HCT116 (cell line): ENCODE results near the gene UPF3A. TPM values are rescaled to one million over a fixed set of nuclear protein-coding genes. Genes with fewer than 3 reads are reported as not detected.
A peak's percentile ranks its signal among the peaks of the same experiment; 100 is the strongest.

Experiments
- ATAC-seq: fragments of 200-7000 bp; cut with Tn5 transposase; 2 replicates; pipeline ENCODE4 v1.9.1; 2020; ENCODE audit warnings: mild to moderate bottlenecking, moderate library complexity
- BruUV-seq: library from RNA; stranded (reverse); fragments of 400-500 nt; replicated peaks from 2 replicates; lab custom pipeline; 2021; lab: Mats Ljungman, UMichigan
- CTCF ChIA-PET: fragments of 300-600 bp; sonication (Branson Sonifier 250); formaldehyde crosslinking; loops from one replicate; lab custom pipeline; 2021; ENCODE audit warnings: antibody characterized with exemption; lab: Charles Lee
- POLR2A ChIA-PET: fragments of 300-600, 350-600 bp; sonication (Branson Sonifier 250); formaldehyde crosslinking; loops from one replicate; lab custom pipeline; 2021; ENCODE audit warnings: antibody characterized with exemption; lab: Charles Lee
- RAD21 ChIA-PET, 2 experiments: fragments of 300-600 bp; sonication (Branson Sonifier 250); formaldehyde crosslinking; loops; one replicate each; lab custom pipeline; 2023; ENCODE audit warnings: low total read pairs in 2 of 2; ENCODE audit not compliant: uncharacterized antibody in 2 of 2, unreplicated experiment in 2 of 2, low non-redundant PET in 1 of 2; lab: Charles Lee
- DNase-seq: peaks from one replicate; pipeline ENCODE4 v3.0.0-alpha.2; 2010; ENCODE audit warnings: low read depth, low spot score
- H2AFZ ChIP-seq: fragments of 200-600 bp; shearing (Covaris generic), sonication (generic); 2 replicates; pipeline ENCODE4 v1.6.1; 2017; ENCODE audit warnings: low read depth, mixed run types, mixed read lengths, antibody characterized with exemption, low read length; ENCODE audit not compliant: poor library complexity, severe bottlenecking
- H3K27ac ChIP-seq: 2 replicates; pipeline ENCODE4 v1.5.1; 2012; ENCODE audit warnings: low read depth, low read length
- H3K27me3 ChIP-seq: fragments of 200-600 bp; sonication (generic); 2 replicates; pipeline ENCODE4 v1.6.1; 2016; ENCODE audit warnings: mixed run types, low read length, mixed read lengths; ENCODE audit not compliant: insufficient read depth
- H3K36me3 ChIP-seq, 2 experiments: fragments of 200-500 bp in 1 of 2; fragments of 200-600 bp in 1 of 2; sonication (Bioruptor generic) in 1 of 2; sonication (generic) in 1 of 2; 2 replicates each; pipeline versions ENCODE4 v1.5.1 to v1.6.1; 2014 to 2016; ENCODE audit warnings: low read length in 2 of 2, inconsistent platforms in 1 of 2, mixed read lengths in 1 of 2, mixed run types in 1 of 2; ENCODE audit not compliant: insufficient read depth in 2 of 2, control insufficient read depth in 1 of 2
- H3K4me1 ChIP-seq, 2 experiments: fragments of 200-600 bp in 1 of 2; sonication (generic) in 1 of 2; 2 replicates each; pipeline versions ENCODE4 v1.5.1 to v1.6.1; 2012 to 2017; ENCODE audit warnings: low read length in 2 of 2, inconsistent platforms in 1 of 2, mild to moderate bottlenecking in 1 of 2, mixed read lengths in 1 of 2, mixed run types in 1 of 2, moderate library complexity in 1 of 2; ENCODE audit not compliant: insufficient read depth in 2 of 2, control insufficient read depth in 1 of 2
- H3K4me2 ChIP-seq: fragments of 200-600 bp; sonication (generic); 2 replicates; pipeline ENCODE4 v1.6.1; 2017; ENCODE audit warnings: mixed run types, low read length, mixed read lengths
- H3K4me3 ChIP-seq, 2 experiments: fragments of 200-600 bp in 1 of 2; sonication (generic) in 1 of 2; replicated peaks in 1 of 2; 2 replicates each; pipeline ENCODE4 v1.5.1; 2011 to 2016; ENCODE audit warnings: low read length in 2 of 2, control low read depth in 1 of 2, low read depth in 1 of 2, mild to moderate bottlenecking in 1 of 2, mixed read lengths in 1 of 2, mixed run types in 1 of 2
- H3K79me2 ChIP-seq: fragments of 200-600 bp; sonication (generic); 2 replicates; pipeline ENCODE4 v1.6.1; 2017; ENCODE audit warnings: mild to moderate bottlenecking, mixed run types, low read length, moderate library complexity, mixed read lengths; ENCODE audit not compliant: insufficient read depth
- H3K9ac ChIP-seq: fragments of 200-600 bp; sonication (generic); 2 replicates; pipeline ENCODE4 v1.6.1; 2016; ENCODE audit warnings: low read length, mixed read lengths
- H3K9me2 ChIP-seq: fragments of 200-600 bp; sonication (generic), shearing (Covaris generic); 2 replicates; pipeline ENCODE4 v1.6.1; 2017; ENCODE audit warnings: mixed run types, mild to moderate bottlenecking, moderate library complexity; ENCODE audit not compliant: insufficient read depth
- H3K9me3 ChIP-seq, 2 experiments: fragments of 200-500 bp in 1 of 2; fragments of 200-600 bp in 1 of 2; sonication (Bioruptor generic) in 1 of 2; sonication (generic) in 1 of 2; 2 replicates each; pipeline ENCODE4 v1.6.1; 2014 to 2017; ENCODE audit warnings: low read length in 2 of 2, mixed read lengths in 2 of 2, inconsistent platforms in 1 of 2, low read depth in 1 of 2, mild to moderate bottlenecking in 1 of 2, mixed run types in 1 of 2, moderate library complexity in 1 of 2; ENCODE audit not compliant: control insufficient read depth in 1 of 2, insufficient read depth in 1 of 2
- H4K20me1 ChIP-seq: fragments of 200-600 bp; sonication (generic), shearing (Covaris generic); 2 replicates; pipeline ENCODE4 v1.6.1; 2017; ENCODE audit warnings: mixed run types, mild to moderate bottlenecking, moderate library complexity; ENCODE audit not compliant: insufficient read depth
- CBX3 ChIP-seq: IDR thresholded peaks from 2 replicates; pipeline ENCODE4 v1.6.1; 2012; ENCODE audit warnings: low read depth
- ELF1 ChIP-seq: IDR thresholded peaks from 2 replicates; pipeline ENCODE4 v1.6.1; 2012; ENCODE audit warnings: low read depth, borderline replicate concordance
- FOSL1 ChIP-seq: IDR thresholded peaks from 2 replicates; pipeline ENCODE4 v1.6.1; 2012; ENCODE audit warnings: low read depth
- POLR2A ChIP-seq: IDR thresholded peaks from 2 replicates; pipeline ENCODE4 v1.7.0; 2011; ENCODE audit warnings: borderline replicate concordance; ENCODE audit not compliant: insufficient read depth, insufficient read length; ENCODE audit errors: extremely low read depth
- TCF7L2 ChIP-seq: IDR thresholded peaks from 2 replicates; pipeline ENCODE4 v1.7.0; 2011; ENCODE audit warnings: borderline replicate concordance, inconsistent platforms; ENCODE audit not compliant: insufficient read depth, insufficient read length; ENCODE audit errors: extremely low read depth
- intact Hi-C: fragments of 100-400 bp; cut with micrococcal nuclease; formaldehyde crosslinking; loops from 2 replicates; pipeline ENCODE4 v1.10.0; 2022
- total RNA-seq: library from RNA; stranded (reverse); gene quantifications from one replicate; pipeline ENCODE4 v1.2.1, GENCODE V29; 2021; ENCODE audit not compliant: unreplicated experiment
- TF ChIP-seq, protein P1 (sequence below): IDR thresholded peaks from 2 replicates; pipeline ENCODE4 v1.6.1; 2012
- TF ChIP-seq, protein P2 (sequence below): IDR thresholded peaks from 2 replicates; pipeline ENCODE4 v1.6.1; 2012; ENCODE audit warnings: low read depth

UPF3A gene
- total RNA-seq, 1 experiment from 2014 or later: 31.8 TPM

DNA sequence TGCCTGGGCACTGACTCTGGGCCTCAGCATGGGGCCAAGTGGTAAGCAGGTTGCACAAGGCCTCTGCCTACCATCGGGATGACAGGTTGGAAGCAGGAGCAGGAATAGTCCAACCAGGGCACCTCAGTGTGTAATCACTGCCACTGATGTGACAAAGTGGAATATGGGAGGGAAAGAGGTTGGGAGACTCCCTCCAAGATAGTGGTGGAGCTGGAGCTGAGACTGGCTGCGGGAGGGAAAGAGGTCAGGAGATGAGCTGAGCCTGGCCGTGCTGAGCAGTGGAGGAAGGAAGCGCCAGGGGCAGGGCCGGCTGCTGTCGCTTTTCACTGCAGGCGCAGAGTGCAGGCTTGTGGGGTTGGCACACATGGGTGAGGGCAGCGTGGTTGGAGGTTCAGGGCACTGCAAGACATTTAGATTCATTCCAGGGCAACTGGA is 6.8 kb downstream of the UPF3A start:
- Histone ChIP-seq H3K4me2 (no peak overlapping the region), H4K20me1 (no peaks in the 10 kb centered on the region; the same call in 1 of the 2 replicates), H3K36me3 (peaks cover 7 to 24% of the 10 kb centered on the region in 2 experiments; a peak in 2 of 4 replicates), H3K4me1 (peaks cover under 1 to 4% of the 10 kb centered on the region in 2 experiments; a peak in 1 of 4 replicates), H3K79me2 (peaks cover 11% of the 10 kb centered on the region), H2AFZ (no peak overlapping the region), H3K27ac (no peak overlapping the region), H3K9me3 (no peaks in the 10 kb centered on the region), H3K9ac (no peak overlapping the region), H3K4me3 (no peak overlapping the region), H3K9me2 (no peaks in the 10 kb centered on the region), H3K27me3 (no peaks in the 10 kb centered on the region)
- POLR2A ChIA-PET: no interaction called here
- BruUV-seq: no TSS peak
- intact Hi-C loops: no loop called here
- CTCF ChIA-PET: no interaction called here
- no peak for DNase-seq
- TF ChIP-seq ELF1: no peak
- TF ChIP-seq CBX3: no peak
- TF ChIP-seq, protein P1, sequence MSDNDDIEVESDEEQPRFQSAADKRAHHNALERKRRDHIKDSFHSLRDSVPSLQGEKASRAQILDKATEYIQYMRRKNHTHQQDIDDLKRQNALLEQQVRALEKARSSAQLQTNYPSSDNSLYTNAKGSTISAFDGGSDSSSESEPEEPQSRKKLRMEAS: no peak
- TF ChIP-seq, protein P2, sequence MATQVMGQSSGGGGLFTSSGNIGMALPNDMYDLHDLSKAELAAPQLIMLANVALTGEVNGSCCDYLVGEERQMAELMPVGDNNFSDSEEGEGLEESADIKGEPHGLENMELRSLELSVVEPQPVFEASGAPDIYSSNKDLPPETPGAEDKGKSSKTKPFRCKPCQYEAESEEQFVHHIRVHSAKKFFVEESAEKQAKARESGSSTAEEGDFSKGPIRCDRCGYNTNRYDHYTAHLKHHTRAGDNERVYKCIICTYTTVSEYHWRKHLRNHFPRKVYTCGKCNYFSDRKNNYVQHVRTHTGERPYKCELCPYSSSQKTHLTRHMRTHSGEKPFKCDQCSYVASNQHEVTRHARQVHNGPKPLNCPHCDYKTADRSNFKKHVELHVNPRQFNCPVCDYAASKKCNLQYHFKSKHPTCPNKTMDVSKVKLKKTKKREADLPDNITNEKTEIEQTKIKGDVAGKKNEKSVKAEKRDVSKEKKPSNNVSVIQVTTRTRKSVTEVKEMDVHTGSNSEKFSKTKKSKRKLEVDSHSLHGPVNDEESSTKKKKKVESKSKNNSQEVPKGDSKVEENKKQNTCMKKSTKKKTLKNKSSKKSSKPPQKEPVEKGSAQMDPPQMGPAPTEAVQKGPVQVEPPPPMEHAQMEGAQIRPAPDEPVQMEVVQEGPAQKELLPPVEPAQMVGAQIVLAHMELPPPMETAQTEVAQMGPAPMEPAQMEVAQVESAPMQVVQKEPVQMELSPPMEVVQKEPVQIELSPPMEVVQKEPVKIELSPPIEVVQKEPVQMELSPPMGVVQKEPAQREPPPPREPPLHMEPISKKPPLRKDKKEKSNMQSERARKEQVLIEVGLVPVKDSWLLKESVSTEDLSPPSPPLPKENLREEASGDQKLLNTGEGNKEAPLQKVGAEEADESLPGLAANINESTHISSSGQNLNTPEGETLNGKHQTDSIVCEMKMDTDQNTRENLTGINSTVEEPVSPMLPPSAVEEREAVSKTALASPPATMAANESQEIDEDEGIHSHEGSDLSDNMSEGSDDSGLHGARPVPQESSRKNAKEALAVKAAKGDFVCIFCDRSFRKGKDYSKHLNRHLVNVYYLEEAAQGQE: no peak
- TF ChIP-seq POLR2A: no peak
- TF ChIP-seq FOSL1: no peak
- TF ChIP-seq TCF7L2: no peak
- peak; percentile 27; the same call in 1 of the 2 replicates for ATAC-seq
- RAD21 ChIA-PET: no interaction called here
